ENCODE measurements around the gene SLC25A1.

- no peak for TF ChIP-seq CTCF (IDR thresholded peaks at IDR 0.05)
- no peak for TF ChIP-seq EZH2 (IDR thresholded peaks at IDR 0.05; ENCODE audit: borderline replicate concordance, insufficient read depth, low read depth, low read length, poor library complexity, severe bottlenecking)
These were observed 41.6 kb downstream of the SLC25A1 start for GRCh38 chr22:19136915-19137314.
